NCI-H345 treated with DMSO at 0.1 percent for 48 hours (cell line): ENCODE measurements around the gene APP.

ENCODE experiments used
- DNase-seq: peaks from one replicate; lab custom pipeline; 2025; ENCODE audit not compliant: unreplicated experiment; lab: John Stamatoyannopoulos, UW

Gene APP

GRCh38 chr21:26068776-26069175 is 101.8 kb downstream of the APP start:
- DNase-seq: no peak

DNA sequence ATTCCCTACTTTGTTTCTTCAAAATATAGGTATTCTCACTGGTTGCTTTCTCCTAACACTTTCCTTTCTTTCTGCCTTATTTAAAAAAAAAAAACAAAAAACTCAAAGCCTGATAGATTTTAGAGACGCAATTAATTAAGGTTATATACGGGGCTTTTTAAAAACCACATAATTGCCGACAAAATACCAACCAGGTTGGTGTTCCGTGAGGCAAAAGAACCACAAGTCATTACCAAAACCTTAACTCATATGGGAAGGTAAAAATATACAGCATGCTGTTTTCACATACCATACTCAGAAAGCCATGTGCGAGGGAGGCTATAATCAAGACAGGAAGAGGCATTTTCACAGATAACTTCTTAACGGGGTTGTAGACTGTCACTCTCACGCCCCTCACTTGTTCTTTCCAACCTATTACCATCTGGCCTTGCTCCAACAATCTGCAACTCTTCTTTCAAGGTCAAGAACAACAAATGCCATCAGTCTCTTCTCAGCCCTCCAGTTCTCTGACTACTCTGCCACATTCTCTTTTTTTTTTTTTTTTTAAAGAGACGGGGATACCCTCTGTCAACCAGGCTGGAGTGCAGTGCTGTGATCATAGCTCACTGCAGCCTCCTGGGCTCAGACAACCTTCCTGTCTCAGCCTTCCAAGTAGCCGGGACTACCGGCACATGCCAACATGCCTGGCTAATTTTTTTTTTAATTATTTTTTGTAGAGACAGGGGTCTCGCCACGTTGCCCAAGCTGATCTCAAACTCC is 102.6 kb downstream of the APP start:
- DNase-seq: no peak

DNA sequence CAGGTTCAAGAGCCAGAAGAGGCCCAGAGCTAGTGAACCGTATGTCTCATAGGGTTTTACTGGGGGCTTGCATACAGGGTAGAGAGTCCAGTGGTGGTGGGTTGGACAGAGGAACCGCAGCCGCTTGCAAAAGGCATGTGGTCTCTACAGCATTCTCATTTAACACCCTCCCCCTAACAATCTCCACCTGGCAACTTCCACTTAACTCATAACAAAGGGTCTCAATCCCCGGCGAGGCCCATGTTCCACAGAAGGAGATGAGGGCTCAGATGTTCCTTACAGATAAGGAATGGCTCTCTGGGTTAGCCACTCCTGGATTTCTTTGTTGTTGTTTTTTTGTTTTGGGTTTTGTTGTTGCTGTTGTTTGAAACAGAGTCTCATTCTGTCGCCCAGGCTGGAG is 106.1 kb downstream of the APP start:
- no peak for DNase-seq

GRCh38 chr21:26061437-26061836 is 109.1 kb downstream of the APP start:
- no peak for DNase-seq

- no peak for DNase-seq
Measured at GRCh38 chr21:26060335-26061115, 110.0 kb downstream of the APP start.

GRCh38 chr21:26057477-26058170 is 112.9 kb downstream of the APP start:
- DNase-seq: no peak

DNA sequence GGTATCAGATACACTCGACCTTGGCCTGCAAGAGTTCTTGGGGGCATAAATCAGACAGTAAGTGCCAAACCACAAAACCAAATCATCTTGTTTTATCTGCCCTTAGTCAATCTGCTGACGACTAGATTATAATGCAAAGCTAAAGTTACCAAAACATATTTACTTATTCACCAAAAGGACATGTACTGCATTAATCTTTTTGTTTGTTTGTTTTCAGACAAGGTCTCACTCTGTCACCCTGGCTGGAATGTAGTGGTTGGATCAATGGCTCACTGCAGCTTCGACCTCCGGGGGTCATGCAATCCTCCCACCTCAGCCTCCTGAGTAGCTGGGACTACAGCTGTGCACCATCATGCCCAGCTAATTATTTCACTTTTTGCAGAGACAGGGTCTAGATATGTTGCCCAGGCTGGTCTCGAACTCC is 114.7 kb downstream of the APP start:
- no peak for DNase-seq

- no peak for DNase-seq
Measured at GRCh38 chr21:26055010-26055409, 115.6 kb downstream of the APP start.

DNA sequence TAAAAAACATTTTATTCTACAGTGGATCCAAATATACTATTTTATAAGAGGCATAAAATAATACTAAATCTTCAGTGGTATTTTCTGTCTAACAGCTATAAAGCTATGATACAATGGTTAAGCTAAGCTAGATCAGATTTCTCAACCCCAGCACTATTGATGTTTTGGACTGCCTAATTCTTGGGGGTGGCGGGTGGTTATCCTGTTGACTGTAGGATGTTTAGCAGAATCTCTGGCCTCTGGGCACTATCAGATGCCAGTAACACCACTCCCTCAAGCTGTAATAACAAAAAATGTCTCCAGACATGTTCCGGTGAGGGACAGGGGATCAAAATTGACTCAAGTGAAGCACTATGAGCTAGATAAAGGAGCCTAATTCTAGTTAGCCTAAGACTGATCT is 118.5 kb downstream of the APP start:
- DNase-seq: no peak

DNA sequence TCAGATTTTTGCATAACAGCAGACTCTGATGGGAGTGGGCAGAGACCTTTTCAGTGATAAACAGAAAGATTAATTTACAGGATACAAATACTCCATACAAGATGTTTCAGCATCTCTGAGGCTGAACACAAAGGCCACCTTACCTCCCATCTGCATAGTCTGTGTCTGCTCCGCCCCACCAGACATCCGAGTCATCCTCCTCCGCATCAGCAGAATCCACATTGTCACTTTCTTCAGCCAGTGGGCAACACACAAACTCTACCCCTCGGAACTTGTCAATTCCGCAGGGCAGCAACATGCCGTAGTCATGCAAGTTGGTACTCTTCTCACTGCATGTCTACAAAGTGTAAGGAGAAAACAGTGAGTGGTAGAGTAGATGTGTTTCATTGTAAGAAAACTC is 119.7 kb downstream of the APP start:
- DNase-seq: no peak

GRCh38 chr21:26049803-26050202 is 120.8 kb downstream of the APP start:
- DNase-seq: no peak

DNA sequence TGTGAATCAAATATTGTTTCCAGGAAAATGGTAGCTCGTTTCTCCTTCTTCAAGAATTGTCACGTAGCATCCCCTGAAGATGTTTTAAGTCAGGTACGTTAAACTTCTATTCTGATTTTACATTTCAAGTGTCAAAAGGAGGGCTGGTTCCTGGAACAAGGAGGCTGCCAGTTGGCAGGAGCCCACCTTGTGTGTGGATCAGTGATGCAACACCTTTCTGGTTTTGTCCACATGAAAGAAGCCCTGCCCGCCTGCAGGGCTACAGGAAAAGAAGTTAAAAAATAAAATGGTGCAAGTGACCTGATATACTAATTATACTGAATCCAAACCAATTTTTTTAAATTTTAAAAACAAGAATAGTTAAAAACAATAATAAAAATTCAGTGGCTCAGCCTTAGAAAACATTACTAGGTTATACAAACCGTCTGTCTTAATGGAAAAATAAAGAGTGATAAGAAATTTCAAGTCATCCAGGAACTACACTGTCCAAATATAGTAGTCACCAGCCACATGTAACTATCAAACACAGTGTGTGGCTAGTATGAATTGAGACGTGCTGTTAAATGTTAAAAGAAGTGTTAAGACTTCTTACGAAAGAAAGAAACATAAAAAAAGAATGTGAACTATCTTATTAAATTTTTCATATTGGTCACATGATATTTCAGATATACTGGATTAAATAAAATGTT is 123.1 kb downstream of the APP start:
- no peak for DNase-seq

DNA sequence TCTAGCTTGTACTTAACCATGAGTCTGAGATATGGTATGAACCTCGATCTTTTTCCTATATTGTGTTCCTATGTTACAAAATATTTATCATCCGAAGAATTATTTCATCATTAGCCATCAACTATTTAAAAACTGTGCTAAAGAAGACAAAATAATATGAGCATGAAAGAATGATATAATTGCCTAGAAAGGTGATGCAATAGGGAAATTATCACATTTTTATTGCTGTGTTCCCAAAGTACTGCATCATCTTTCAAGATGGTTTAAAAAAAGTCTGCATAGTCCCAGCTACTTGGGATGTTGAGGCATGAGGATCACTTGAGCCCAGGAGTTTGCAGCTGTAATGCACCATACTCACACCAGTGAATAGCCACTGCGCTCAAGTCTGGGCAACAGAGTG is 126.7 kb downstream of the APP start:
- DNase-seq: no peak

DNA sequence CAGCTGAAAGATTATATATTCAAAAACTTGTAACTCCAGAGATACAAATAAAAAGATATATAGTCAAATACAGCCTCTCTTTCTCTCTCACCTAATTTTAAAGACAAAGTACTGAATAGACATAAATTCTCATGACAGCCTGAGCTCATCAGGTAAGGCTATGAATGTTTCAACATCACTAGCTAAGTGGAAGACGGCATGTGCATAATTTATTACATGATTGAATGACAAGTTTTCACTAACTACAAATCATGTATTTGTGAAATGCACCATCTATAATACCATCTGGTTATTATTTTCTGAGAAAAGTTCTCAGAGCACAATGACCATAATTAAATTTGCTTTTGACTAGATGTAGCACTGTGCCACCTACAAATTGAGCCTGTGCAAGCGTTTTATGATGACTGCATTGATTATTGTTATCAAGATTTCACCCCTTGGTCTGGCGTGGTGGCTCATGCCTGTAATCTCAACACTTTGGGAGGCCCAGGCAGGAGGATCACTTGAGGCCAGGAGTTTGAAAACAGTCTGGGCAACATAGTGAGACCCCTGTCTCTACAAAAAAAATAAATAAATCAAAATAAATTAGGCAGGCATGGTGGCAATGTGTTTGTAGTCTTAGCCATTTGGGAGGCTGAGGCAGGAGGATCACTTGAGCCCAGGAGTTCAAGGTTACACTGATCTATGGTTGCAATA is 128.2 kb downstream of the APP start:
- DNase-seq: no peak

DNA sequence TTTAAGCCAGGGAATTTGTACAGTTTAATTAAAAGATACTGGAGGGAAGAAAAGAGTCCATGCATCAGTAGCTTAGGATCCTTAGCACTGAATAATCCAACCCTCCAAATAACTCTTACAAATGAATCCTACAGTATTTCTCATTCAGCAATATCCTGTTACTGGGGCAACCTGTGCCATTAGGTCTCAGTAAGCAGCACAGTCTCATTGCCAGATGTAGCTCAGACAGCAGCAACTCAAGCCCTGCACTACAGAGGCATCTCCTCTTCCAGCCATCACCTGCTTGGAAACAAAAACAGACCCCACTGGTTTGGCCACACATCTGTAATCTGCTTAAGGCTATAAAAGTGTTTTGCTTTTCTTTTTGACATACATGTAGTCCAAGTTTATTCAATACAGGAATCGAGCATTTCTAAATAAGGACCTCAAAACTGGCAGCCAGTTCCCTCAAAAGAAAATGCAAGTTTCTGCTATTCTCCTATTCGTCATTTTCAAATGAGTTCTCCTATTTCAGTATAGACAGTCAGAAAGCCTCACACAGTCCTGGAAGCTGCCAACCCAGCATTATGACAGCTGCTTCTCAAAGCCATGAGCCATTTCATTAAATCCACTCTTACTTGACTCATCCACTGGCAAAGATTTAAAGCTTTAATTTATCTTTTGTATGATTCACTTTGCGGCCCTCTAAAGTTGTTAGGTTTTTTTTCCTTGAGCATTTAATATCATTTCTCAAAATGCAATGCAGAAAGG is 129.0 kb downstream of the APP start:
- DNase-seq: no peak

DNA sequence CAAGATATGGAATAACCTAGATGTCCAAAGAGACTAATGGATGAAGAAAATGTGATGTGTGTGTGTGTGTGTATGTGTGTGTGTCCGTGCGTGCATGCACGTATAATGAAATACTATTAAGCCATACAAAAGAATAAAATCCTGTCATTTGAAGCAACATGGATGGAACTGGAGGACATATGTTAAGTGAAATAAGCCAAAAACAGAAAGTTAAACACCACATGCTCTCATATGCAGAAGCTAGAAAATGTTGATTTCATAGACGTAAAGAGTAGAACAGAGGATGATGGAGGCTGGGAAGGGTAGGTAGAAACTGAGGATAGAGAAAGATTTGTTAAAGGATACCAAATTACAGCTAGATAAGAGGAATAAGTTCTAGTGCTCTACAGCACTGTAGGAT is 133.7 kb downstream of the APP start:
- DNase-seq: no peak

- no peak for DNase-seq
Measured at GRCh38 chr21:26032263-26032662, 138.3 kb downstream of the APP start.

GRCh38 chr21:26028183-26028582 is 142.4 kb downstream of the APP start:
- DNase-seq: no peak

- DNase-seq: no peak
Measured at GRCh38 chr21:26027696-26028095, 142.9 kb downstream of the APP start.
